ENCODE measurements around the gene LIMCH1. TPM values are rescaled to one million over a fixed set of nuclear protein-coding genes. Genes with fewer than 3 reads are reported as not detected.

The LIMCH1 gene
- total and polyA plus RNA-seq, 2 experiments from 2014 or later, result 10.6 to 13.3 TPM

- Histone ChIP-seq H3K36me3 (replicated peaks; ENCODE audit: insufficient read depth, low read depth) (no peaks in the 10 kb centered on the region), H3K9me3 (ENCODE audit: low read depth) (no peaks in the 10 kb centered on the region), H3K79me2 (no peaks in the 10 kb centered on the region), H2AFZ (no peak overlapping the region), H4K20me1 (ENCODE audit: insufficient read depth, poor library complexity, severe bottlenecking) (no peaks in the 10 kb centered on the region), H3K4me3 (no peak overlapping the region), H3K27me3 (no peaks in the 10 kb centered on the region), H3K27ac (no peak overlapping the region), H3K9me2 (replicated peaks; ENCODE audit: insufficient read depth) (no peaks in the 10 kb centered on the region), H3K4me1 (ENCODE audit: insufficient read depth) (no peaks in the 10 kb centered on the region), H3K4me2 (no peak overlapping the region)
- 88% methylated on average over 3 of the region's 3 CpGs for WGBS (ENCODE audit: low lambda C conversion rate, missing lambda C conversion rate)
- TF ChIP-seq EZH2 (IDR thresholded peaks at IDR 0.05; ENCODE audit: borderline replicate concordance), result no peak
- TF ChIP-seq CTCF (IDR thresholded peaks at IDR 0.05; ENCODE audit: poor library complexity), result no peak
- TF ChIP-seq EZH2phosphoT487 (IDR thresholded peaks at IDR 0.05; ENCODE audit: low read depth, severe bottlenecking, unreplicated experiment), result no peak
- no peak for DNase-seq (ENCODE audit: low spot score)
Measured at GRCh38 chr4:41594432-41594831, 56.5 kb downstream of the LIMCH1 start.

GRCh38 chr4:41597494-41597893 lies 59.5 kb downstream of the LIMCH1 start:
- no peaks in the 10 kb centered on the region for H3K9me3 ChIP-seq (ENCODE audit: low read depth)
- TF ChIP-seq EZH2 (IDR thresholded peaks at IDR 0.05; ENCODE audit: borderline replicate concordance) (no peak), CTCF (IDR thresholded peaks at IDR 0.05; ENCODE audit: poor library complexity) (no peak)
- DNase-seq (ENCODE audit: low spot score), result no peak
- H4K20me1 ChIP-seq (ENCODE audit: insufficient read depth, poor library complexity, severe bottlenecking), result no peaks in the 10 kb centered on the region
- H3K9me2 ChIP-seq (replicated peaks; ENCODE audit: insufficient read depth), result no peaks in the 10 kb centered on the region
- no peak overlapping the region for H3K4me2 ChIP-seq
- no peak overlapping the region for H2AFZ ChIP-seq
- no peaks in the 10 kb centered on the region for H3K27me3 ChIP-seq
- no peak overlapping the region for H3K27ac ChIP-seq
- H3K4me1 ChIP-seq (ENCODE audit: insufficient read depth), result peaks cover under 1% of the 10 kb centered on the region
- H3K79me2 ChIP-seq, result no peaks in the 10 kb centered on the region
- no peak overlapping the region for H3K4me3 ChIP-seq
- no peaks in the 10 kb centered on the region for H3K36me3 ChIP-seq (replicated peaks; ENCODE audit: insufficient read depth, low read depth)

GRCh38 chr4:41598580-41598979 lies 60.6 kb downstream of the LIMCH1 start:
- H3K36me3 ChIP-seq (replicated peaks; ENCODE audit: insufficient read depth, low read depth), result no peaks in the 10 kb centered on the region
- H4K20me1 ChIP-seq (ENCODE audit: insufficient read depth, poor library complexity, severe bottlenecking), result no peaks in the 10 kb centered on the region
- no peak for TF ChIP-seq EZH2phosphoT487 (IDR thresholded peaks at IDR 0.05; ENCODE audit: low read depth, severe bottlenecking, unreplicated experiment)
- WGBS (ENCODE audit: low lambda C conversion rate, missing lambda C conversion rate), result 64% methylated on average over 2 of the region's 2 CpGs
- H3K4me3 ChIP-seq, result no peak overlapping the region
- no peak overlapping the region for H2AFZ ChIP-seq
- no peaks in the 10 kb centered on the region for H3K9me2 ChIP-seq (replicated peaks; ENCODE audit: insufficient read depth)
- no peak for DNase-seq (ENCODE audit: low spot score)
- no peaks in the 10 kb centered on the region for H3K79me2 ChIP-seq
- H3K4me1 ChIP-seq (ENCODE audit: insufficient read depth), result peaks cover 8% of the 10 kb centered on the region
- no peak overlapping the region for H3K27ac ChIP-seq
- no peak overlapping the region for H3K4me2 ChIP-seq
- H3K9me3 ChIP-seq (ENCODE audit: low read depth), result no peaks in the 10 kb centered on the region
- no peaks in the 10 kb centered on the region for H3K27me3 ChIP-seq

- Histone ChIP-seq H4K20me1 (ENCODE audit: insufficient read depth, poor library complexity, severe bottlenecking) (no peaks in the 10 kb centered on the region), H3K27me3 (no peaks in the 10 kb centered on the region), H3K27ac (no peak overlapping the region), H2AFZ (no peak overlapping the region), H3K9me2 (replicated peaks; ENCODE audit: insufficient read depth) (no peaks in the 10 kb centered on the region), H3K4me3 (no peak overlapping the region), H3K9me3 (ENCODE audit: low read depth) (no peaks in the 10 kb centered on the region), H3K4me2 (no peak overlapping the region), H3K79me2 (no peaks in the 10 kb centered on the region), H3K4me1 (ENCODE audit: insufficient read depth) (peaks cover 8% of the 10 kb centered on the region), H3K36me3 (replicated peaks; ENCODE audit: insufficient read depth, low read depth) (no peaks in the 10 kb centered on the region)
- no peak for DNase-seq (ENCODE audit: low spot score)
- TF ChIP-seq EZH2 (IDR thresholded peaks at IDR 0.05; ENCODE audit: borderline replicate concordance) (no peak), CTCF (IDR thresholded peaks at IDR 0.05; ENCODE audit: poor library complexity) (no peak), EZH2phosphoT487 (IDR thresholded peaks at IDR 0.05; ENCODE audit: low read depth, severe bottlenecking, unreplicated experiment) (no peak)
Measured at GRCh38 chr4:41599192-41599786, 61.3 kb downstream of the LIMCH1 start.

All from hepatocyte (in vitro differentiated cells).